Activated T-cell treated with anti-CD3 and anti-CD28 coated beads, Interleukin-2, amount 50 U/mL, for 48 hours (primary cell): ENCODE results near the gene MYO7B.

Experiments used
- DNase-seq, 2 experiments: peaks; one replicate each; pipeline ENCODE4 v3.0.0-alpha.2; 2020

Gene MYO7B

DNA sequence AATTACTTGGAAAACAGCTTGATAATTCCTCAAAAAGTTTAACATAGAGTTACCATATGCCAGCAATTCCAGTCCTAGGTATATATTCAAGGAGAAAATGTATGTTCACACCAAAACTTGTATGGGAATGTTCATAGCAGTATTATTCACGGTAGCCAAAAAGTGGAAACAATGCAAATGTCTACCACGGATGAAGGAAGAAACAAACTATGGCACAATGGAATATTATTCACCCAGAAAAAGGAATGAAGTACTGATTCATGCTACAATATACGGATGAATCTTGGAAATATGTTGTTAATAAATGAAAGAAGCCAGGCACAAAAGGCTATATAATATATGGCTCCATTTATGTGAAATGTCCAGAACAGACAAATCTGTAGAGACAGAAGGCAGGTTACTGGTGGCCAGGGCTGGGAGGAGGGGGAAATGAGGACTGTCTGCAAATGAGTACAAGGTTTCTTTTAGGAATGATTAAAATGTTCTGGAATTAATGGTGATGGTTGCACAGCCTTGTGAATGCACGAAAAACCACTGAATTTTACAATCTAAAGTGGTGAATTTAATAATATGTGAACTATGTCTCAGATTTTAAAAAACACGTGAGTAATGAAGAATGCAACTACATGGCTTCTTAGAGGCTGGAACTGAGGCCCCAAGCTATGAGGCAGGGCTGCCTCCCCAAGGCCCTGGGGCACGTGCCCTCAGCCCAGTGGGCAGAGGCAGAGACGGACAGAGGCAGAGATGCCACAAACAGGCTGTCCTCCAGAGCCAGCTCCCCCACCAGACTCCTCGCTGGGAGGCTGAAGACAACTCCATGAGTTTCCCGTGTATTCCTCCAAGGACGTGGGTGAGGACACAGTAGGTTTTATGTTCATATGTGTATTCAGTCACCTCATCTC lies 134.8 kb downstream of the MYO7B start:
- DNase-seq: no peak

DNA sequence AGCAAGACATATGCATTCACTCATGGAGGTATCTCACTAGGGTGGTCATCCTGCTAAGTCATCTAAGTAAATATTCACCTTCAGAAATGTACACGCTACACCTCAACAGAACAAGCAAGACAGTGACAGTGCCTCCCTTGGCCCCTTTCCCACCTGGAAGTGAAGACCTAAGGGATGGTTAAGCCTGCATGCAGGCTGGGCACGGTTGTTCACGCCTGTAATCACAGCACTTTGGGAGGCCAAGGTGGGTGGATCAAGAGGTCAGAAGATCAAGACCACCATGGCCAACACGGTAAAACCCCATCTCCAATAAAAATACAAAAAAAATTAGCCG lies 135.4 kb downstream of the MYO7B start:
- no peak for DNase-seq

DNA sequence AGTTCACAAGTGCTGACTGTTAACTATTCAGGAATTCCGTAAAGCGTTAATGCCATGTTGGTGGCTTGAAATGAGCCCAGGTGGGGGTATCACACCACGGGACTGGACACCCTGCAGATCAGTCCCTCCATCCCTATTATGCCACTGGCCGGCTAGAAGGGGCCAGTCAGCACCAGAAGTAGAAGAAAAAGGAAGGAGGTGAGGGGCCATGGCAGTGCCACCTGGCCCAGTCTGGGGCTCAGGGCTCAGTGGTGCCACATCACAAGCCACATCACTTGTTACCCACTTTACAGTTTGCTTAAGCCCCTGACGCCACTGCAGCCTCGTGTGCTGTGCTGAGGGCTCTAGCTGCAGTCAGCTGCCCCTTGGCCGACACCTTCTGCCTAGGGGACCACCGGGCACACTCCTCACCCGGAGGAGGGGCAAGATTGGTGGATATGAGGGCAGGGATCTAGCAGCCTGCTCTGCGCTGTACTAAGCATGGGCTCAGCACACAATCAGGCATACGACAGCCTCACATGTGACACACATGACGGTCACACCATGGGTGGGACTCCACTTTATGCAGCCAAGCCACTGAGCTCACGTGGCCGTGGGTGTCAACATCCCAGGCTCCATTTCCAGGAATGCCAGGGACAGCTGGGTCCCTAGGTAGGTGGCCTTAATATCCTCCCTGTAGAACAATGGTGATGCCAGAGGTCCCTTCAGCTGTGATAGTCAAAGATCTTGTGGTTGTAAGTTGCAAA lies 136.2 kb downstream of the MYO7B start:
- peak in 1 of 2 experiments; percentile 14 for DNase-seq

DNA sequence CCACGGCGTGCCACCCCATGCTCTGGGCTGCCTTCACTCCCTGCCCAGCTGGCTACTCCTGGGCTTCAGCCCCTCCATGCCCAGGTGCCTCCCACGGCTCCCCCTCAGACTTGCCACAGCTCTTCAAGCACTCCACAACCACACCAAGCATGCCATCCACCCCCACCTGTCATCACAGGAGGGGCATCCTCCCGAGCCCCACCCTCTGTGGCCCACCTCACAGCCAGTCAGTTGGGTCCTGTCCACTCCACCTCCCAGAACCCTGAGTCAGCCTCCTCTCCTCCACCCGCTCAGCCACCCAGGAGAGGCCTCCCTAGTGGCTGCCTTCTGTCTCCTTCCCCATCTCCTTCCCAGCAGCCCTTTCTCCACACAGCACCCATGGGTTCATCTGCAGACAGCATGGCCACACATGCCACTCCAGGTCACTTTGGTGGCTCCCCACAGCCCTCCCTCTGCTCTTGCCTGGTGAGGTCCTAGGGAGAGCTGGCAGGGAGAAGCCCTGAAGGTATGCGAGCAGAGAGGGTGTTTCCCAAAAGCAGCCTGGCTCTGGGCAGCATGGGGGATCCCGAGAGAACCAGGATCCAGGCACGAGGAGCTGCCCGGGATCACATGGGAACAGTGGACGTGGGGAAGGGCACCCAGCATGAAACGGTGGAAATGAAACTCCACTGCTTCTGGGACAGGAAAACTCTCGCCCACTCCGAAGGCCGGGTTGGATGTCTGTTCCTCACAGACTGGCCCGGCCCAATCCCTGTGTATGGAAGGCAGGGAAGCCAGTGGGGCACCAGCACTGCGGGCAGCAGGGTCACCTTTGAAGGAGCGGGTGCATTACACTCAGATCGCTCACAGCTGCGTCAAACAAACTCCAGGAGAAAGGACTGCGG lies 137.1 kb downstream of the MYO7B start:
- peak in 1 of 2 experiments; percentile 17 for DNase-seq

DNA sequence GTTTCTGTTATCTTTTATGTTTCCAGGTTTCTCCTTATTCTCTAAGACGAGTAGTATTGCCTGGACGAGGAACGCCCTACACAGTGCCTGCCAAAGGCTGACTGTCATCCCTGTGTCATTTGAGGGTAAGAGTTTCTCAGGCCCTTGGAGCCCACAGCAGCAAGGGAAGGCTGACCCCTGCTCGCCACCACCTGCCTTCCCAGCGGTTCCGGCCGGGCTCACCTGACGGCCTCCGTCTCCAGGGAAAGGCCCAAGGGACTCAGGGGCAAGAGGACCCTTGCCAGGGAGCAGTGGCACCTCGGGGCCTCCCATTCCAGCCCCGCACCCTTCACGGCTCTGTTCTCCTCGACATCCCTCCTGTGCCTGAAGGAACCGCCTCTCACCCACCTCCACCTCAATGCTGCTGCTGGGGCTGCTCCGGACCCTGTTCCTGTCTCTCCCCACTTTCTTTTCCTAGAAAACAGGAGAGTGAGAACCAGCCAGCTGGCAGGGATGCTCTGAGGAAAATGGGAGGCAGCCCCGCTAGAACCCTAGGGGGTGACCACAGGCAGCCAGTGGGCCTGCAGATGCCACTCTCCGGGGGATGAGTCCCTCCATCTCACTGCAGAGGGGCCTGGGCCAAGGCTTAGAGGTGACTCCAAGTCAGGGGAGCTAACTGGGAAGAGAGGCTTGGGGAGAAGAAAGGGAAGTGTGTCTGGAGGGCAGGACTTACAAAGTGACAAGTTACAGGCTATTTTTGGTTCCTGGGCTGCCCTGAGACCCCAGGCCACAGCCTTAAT lies 138.0 kb downstream of the MYO7B start:
- DNase-seq: no peak

DNA sequence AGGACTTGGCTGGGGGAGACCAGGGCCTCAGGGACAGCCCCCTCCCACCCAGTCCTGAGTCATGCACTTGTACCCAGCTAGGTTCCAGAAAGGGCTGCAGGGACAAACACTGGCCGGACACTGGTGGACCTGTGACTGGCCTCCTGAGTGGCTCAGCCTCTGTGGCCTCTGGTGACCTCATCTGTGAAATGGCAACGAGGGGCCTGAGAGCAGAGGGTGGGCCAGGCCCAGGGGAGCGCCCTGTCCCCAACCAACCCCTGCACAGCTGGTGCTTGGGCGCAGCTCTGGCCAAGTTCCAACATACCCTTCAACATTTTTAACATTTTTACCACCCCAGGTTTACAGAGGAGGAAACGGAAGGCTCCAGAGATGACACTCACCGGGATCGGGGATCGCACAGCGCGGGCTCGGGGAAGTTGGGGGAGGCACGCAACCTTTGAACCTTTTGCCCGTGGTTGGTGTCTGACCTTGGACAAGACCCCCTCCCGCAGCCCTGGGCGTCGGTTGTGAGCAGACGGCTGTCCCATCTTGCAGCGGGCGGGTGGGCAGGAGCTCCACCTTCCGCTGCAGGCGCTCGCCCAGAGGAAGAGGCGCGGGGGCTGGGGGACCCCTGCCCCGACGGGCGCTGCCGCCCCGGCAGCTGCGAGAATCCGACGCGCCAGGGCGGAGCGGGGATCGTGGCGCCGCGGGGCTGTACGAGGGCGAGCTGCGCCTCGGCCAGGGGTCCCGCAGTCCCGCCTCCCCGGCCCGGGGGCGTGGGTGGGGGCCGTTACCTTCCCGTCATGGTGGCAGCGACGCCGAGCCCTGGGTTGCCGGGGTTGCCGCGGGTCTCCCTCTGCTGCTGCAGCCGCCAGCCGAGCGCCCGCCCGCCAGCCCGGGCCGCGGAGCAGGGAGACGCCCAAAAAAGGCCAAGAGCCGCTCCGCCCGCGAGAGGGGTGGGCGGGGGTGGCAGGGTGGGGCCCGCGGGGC lies 139.0 kb downstream of the MYO7B start:
- peak in 1 of 2 experiments; percentile 42 for DNase-seq

DNA sequence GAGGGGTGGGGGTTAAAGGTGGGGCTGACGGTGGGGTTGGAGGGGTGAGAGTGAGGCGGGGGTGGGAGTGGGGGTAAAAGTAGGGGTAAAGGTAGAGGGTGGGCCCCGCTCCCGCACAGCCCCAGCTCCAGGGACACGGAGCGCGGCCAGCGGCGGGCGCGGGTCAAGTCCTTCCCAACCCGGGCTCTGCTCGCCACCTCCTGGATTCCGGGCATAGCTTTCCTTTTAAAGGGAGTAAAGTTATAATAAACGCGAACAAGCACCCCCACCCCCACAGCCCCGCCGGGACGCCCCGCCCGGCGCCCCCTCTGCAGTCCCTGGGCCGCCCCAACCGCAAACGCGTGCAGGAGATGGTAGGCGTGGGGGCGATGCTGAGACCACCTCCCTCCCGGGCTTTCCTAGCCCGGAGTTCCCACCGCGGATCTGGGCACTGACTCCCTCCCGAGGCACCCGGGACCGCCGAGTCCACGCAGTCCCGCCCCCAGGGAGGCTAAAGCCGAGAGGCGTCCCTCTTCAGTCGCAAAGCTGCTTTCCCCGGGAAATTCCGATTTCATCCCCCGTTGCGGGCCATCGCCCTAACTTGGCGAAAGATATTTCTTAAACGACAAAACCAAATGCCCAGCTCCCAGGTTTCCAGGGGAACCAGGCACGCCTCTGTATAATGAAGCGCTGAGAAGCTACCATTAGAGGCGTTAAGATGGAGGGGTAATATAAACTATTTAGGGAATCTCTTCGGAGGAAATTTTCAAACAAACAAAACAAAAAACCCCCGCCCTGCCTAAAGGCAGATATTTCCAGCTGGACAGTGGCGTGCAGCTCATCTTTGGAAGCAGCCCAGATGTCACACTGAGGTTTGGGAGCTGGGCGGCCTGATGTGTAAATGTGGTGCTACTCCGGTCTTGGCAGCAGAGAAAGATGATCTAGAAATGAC lies 140.1 kb downstream of the MYO7B start, which contains the start of gene LIMS2:
Gene LIMS2 (minus strand): TSS at position 200 of the 931 bp plus-strand sequence. CDS start 506 bp downstream, outside the sequence.
- peak in 1 of 2 experiments; percentile 24 for DNase-seq

DNA sequence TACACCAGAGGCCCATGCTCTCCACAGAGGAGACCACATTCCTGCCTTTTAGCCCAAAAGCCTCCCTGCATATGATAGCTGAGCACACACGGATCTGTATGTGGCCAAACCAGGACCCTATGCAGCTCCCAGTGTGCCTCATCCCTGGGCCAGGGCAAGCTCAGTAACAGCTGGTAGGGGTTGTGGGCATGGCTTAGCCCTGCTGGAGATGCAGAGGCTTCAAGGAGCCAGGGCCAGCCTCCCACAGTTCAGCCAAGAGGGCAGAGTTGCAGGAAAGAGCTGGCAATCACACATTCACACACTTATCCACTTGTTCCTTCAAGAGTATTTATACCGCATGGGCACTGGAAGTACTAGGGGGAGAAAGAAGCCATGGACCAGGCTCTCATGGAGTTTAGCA lies 141.4 kb downstream of the MYO7B start:
- DNase-seq: no peak

DNA sequence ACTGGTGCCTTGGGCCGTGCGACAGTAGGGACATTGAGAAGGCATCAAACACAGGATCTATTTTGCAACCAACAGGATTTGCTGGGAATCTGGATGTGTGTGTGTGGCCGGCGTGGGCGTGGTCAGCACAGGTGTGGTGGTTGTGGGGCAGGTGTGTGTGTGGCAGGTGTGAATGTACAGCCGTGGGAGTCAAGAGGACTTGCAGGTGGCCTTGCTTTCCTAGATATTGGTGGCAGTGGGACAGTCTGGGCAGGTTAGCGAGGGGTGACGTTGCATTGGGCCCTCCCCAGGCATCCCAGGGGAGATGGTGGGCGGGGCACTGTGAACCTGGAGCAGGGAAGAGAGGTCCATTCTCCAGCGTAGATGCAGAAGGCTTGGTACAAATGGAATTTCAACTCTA lies 143.0 kb downstream of the MYO7B start:
- DNase-seq: no peak

DNA sequence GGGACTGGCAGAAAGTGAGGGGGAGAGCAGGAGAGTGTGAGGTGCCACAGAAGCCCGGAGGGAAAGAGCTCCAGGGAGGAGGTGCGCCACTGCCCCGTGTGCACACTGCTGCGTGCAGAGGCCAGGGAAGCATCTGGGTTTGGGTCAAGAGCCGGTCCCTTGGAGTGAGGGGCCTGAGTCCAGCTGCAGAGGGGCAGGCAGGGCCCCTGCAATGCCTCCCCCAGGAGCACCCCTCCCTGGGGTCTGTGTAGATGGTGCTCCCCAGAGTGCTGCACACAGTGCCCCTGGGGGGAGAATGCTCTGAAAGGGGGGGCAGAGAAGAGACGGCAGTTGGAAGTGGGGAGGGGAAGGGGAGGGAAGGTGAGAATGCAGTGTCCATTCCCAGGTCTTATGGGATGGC lies 143.5 kb downstream of the MYO7B start:
- no peak for DNase-seq

DNA sequence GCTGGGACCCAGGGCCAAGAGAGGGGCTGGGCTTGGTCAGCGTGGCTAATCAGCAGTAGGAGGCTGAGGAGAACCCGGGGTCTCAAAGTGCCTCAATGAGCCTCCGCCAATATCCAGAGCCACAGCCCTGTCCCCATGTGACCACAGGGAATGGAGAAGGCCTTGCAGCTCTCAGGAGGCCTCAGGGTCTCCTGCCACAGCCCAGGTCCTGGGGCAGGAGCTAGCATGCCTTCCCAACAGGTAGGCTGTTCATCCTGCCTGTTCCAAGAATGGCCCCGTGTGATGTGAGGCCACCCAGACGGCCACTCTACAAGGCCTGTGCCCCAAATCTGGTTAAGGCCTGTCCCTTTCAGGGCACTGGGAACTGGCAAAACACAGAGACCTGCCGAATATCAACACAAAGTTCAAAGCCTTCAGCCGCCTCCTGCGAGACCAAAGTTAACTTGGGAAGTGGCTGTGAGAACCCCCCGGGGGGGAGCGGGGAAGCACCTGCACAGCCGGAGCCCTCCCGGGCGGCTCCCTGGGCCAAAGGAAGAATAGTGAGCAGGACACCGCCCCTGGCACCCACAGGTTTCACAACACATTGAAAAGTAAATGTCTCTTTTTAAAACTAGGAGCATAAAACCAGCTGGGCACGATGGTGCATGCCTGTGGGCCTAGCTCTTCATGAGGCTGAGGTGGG lies 144.3 kb downstream of the MYO7B start:
- DNase-seq: no peak

DNA sequence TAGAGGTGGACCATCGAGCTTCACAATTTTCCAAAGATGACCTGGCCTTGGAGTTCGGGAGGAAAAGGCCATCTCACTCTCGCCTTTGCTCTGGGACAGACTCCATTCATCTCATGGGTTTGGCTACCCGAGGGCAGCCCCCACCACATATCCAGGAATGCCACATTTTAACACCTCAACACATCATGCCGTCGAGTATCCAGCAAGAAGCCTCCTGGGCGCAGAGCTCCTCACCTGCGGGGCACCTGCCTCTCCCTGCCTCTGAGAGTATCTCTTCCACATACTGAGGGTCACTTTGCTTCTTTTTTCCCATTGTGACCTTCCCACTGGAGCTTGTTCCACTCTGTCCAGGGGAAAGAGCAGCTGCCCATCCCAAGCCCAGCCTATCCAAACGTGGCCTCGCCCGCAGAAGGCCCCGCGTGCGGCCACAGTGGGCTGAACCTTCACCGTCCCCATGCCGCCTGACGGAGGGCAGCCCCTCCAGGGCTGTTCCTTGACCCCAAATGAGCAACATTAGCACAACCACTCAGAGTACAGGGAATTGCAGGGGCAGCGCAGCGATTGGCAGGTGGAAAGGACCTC lies 145.3 kb downstream of the MYO7B start:
- DNase-seq: no peak

DNA sequence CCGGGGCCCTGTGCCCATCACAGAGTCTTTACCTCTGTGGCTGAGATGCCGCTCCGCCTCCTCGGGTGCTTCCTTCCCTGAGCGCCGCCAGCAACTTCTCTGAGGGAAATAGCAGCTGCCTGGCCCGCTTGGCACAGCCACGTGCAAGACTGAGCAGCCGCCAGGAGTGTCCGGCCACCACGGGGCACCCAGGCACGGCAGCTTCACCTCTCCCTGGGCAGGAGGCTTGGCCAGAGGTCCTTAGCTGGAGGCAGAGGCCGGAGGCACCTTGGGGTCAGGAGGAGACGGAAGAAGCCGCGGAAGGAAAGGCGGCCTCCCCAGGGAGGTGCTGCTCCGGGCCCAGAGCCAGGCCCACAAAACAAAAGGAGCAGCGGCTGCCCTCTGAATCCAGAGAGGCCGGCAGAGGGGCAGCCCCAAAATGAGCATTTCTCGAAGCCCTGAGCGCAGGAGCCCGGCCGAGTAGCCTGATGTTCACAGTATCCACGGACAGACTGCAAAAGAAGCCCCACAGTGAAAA lies 145.9 kb downstream of the MYO7B start:
- peak in 1 of 2 experiments; percentile 16 for DNase-seq

DNA sequence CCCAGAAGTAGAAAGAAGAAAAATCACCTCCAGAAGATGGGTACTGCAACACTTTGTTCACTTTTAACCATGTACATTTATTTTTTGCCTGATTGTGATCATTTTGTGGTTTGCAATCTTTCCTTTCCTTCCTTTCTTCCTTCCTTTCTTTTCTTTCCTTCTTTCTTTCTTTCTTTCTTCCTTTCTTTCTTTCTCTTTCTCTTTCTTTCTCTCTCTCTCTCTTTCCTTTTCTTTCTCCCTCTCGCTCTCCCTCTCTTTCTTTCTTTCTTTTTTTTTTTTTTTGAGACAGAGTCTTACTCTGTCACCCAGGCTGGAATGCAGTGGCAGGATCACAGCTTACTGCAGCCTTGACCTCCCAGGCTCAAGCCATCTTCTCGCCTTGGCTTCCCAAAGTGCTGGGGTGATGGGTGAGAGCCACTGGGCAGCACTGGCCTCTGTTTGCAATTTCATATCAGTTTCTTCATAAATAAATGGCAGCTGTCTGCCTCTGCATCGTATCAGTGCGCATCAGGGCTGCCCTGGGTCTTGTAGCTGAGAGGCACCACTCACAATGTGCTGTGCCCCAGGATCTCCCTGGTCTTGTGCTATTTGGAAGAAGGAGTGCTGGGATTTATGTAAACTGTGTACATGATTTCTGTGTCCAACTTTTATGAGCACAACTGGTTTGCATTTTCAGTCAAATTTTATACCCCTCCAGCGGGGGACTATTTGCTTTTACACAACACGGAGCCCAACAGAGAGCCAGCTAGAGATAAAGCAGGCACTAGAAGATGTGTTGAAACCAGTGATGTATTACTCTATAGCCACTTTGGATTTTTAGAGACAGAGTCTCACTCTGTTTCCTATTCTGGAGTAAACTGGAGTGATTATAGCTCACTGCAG lies 146.7 kb downstream of the MYO7B start:
- no peak for DNase-seq

DNA sequence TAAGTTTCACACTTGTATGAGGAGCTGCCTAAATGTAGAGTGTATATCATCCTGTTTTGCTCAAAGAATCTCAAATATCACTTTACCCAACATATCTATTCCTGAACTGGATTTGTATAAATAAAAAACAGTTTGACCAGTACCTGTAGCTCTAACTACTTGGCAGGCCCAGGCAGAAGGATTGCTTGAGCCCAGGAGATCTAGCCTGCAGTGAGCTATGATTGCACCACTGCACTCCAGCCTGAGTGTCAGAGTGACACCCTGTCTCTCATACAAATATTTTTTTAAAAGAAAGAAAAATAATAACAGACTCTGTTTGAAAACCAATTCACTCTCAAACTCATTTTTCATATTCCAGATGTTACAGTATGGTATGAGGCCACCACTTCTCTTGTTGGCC lies 147.6 kb downstream of the MYO7B start:
- DNase-seq: no peak

DNA sequence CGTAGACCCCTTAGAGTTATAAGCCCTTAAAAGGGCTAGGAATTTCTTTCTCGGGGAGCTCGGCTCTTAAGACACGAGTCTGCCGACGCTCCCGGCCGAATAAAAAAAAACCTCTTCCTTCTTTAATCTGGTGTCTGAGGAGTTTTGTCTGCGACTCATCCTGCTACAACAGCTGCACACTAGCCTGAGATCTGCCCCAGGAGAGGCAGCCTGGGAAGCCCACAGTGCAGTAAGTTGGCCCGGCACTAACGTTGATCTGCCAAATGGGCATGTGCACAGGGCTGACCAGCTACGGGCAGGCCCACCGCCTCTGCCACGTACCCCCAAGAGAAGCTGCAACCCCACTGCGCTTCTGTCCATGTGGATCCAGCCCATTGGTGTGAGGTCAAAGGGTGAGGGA lies 148.3 kb downstream of the MYO7B start:
- no peak for DNase-seq

DNA sequence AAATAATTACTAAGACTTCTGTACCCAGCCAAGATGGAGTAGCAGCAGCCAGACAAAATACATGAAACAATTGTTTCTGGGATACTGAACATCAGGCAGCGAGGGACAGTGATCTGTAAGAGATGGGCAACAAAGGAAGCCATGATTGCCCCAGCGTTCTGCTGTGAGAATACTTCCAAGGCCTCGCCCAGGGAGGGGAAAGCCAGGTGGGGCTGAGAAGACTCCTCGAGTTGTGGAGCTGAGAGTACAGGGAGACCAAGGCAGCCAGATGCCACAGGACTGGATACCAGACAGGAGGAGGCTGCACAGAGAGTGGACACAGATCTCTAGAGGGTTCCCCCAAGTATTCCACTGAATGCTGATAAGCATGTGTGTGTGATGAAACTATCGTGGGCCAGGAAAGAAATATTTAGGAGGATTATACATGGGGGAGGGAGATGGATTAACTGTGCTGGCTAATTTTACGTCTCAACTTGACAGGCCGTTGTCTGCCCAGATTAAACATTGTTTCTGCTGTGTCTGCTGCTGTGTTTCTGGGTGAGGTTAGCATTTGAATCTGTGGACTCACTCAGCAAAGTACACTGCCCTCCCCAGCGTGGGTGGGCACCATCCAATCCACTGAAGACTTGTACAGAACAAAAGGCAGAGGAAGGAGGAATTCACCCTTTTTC lies 150.1 kb downstream of the MYO7B start:
- DNase-seq: no peak
